Uterus (tissue), 2 donors: ENCODE data around the gene FBXW8.

Experiments used
- CTCF ChIP-seq, 4 experiments: fragments of 200-600 bp in 2 of 4; fragments of 450-650 bp in 2 of 4; sonication (generic) in 2 of 4; IDR thresholded peaks; one replicate each; pipeline ENCODE4 v1.5.1; 2016 to 2019; ENCODE audit warnings: antibody characterized with exemption in 4 of 4, mild to moderate bottlenecking in 2 of 4, moderate library complexity in 1 of 4
- POLR2A ChIP-seq, 2 donors: fragments of 450-650 bp; IDR thresholded peaks; one replicate each; pipeline ENCODE4 v1.6.1; 2016; ENCODE audit warnings: antibody characterized with exemption in 2 of 2, mild to moderate bottlenecking in 1 of 2, moderate library complexity in 1 of 2

- no peak for TF ChIP-seq CTCF (IDR thresholded peaks at IDR 0.05)
- TF ChIP-seq POLR2A (IDR thresholded peaks at IDR 0.05): no peak
Observed at GRCh38 chr12:116937640-116938039, 26.9 kb downstream of the FBXW8 start.
